Colonic mucosa (tissue), 4 donors: ENCODE data around the gene DCDC2. TPM values are rescaled to one million over a fixed set of nuclear protein-coding genes. Genes with fewer than 3 reads are reported as not detected.
"Not testable (repeated sequence)": the region's sequence is repeated elsewhere in the genome, so short reads cannot be mapped to it uniquely, and the experiment has no call there.

Experiments used
- DNase-seq: peaks from one replicate; pipeline ENCODE4 v3.0.0-alpha.2; 2020
- H3K27ac ChIP-seq: fragments of 200-600 bp; one replicate; pipeline ENCODE4 v1.8.0; 2021
- H3K27me3 ChIP-seq: fragments of 200-600 bp; one replicate; pipeline ENCODE4 v1.8.0; 2021
- H3K36me3 ChIP-seq: fragments of 200-600 bp; one replicate; pipeline ENCODE4 v1.8.0; 2021
- H3K4me1 ChIP-seq: fragments of 200-600 bp; one replicate; pipeline ENCODE4 v1.8.0; 2021; ENCODE audit warnings: mild to moderate bottlenecking
- H3K4me3 ChIP-seq: fragments of 200-600 bp; one replicate; pipeline ENCODE4 v1.8.0; 2021
- H3K9ac ChIP-seq, 2 donors: one replicate each; pipeline ENCODE4 v1.7.0; 2013; ENCODE audit warnings: control low read depth in 2 of 2, low read depth in 2 of 2, low read length in 2 of 2
- H3K9me3 ChIP-seq: fragments of 200-600 bp; one replicate; pipeline ENCODE4 v1.8.0; 2021
- intact Hi-C: fragments of 100-400 bp; cut with DNase I; formaldehyde crosslinking; loops from one replicate; pipeline ENCODE4 v1.14.1; 2022
- total RNA-seq, 2 donors: library from RNA; stranded (reverse); fragmentation: NEBNext Ultra II Directional in 1 of 2; extraction: Animal tissue kit (Norgen Biotek cat#: 25700) in 1 of 2; gene quantifications; one replicate each; pipeline ENCODE4 v1.2.1, GENCODE V29; 2021
- TF ChIP-seq, protein P1 (sequence below): fragments of 200-600 bp; IDR thresholded peaks from one replicate; pipeline ENCODE4 v1.8.0; 2022; ENCODE audit warnings: antibody characterized with exemption, mild to moderate bottlenecking
- donor health status: healthy.
- donor health status: DM: no; HTN: no; CAD: no.
- donor health status: DM: no; HTN: no; CAD: no.

Gene DCDC2
- total RNA-seq, 2 donors from 2014 or later, result 3.3 to 9.4 TPM

DNA sequence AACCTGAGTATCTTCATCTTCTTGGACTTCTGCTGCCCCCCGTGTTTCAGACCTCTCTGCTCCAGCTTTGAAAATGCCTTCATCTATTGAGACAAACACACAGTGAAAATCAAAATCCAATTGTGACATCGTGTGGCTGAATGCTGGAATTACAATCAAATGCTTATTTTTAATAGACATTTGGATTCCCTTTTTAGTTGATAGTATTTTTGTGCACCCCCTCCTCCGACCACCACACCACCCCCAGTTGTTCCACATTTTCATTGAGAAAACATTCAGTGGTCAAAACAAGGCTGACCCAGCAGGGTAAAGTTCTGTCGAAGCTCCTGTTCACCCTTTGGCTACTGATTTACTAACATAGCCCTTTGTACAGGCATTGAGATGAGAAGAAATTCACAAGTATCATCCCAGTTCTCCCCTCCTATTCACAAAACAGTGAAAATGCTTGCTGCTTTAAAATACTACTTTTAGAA lies 152.8 kb downstream of the DCDC2 start:
- Histone ChIP-seq H3K4me3 (no peak overlapping the region), H3K9me3 (no peaks in the 10 kb centered on the region), H3K27me3 (no peaks in the 10 kb centered on the region), H3K9ac (no peak overlapping the region), H3K4me1 (no peaks in the 10 kb centered on the region), H3K27ac (no peak overlapping the region), H3K36me3 (no peaks in the 10 kb centered on the region)
- DNase-seq, result peak; percentile 21
- intact Hi-C loops, result loop anchor here (5.0 kb wide), 1 partner anchor 138 kb away; no protein-coding TSS in a partner anchor
- TF ChIP-seq, protein P1, sequence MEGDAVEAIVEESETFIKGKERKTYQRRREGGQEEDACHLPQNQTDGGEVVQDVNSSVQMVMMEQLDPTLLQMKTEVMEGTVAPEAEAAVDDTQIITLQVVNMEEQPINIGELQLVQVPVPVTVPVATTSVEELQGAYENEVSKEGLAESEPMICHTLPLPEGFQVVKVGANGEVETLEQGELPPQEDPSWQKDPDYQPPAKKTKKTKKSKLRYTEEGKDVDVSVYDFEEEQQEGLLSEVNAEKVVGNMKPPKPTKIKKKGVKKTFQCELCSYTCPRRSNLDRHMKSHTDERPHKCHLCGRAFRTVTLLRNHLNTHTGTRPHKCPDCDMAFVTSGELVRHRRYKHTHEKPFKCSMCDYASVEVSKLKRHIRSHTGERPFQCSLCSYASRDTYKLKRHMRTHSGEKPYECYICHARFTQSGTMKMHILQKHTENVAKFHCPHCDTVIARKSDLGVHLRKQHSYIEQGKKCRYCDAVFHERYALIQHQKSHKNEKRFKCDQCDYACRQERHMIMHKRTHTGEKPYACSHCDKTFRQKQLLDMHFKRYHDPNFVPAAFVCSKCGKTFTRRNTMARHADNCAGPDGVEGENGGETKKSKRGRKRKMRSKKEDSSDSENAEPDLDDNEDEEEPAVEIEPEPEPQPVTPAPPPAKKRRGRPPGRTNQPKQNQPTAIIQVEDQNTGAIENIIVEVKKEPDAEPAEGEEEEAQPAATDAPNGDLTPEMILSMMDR, result peak; percentile 49

DNA sequence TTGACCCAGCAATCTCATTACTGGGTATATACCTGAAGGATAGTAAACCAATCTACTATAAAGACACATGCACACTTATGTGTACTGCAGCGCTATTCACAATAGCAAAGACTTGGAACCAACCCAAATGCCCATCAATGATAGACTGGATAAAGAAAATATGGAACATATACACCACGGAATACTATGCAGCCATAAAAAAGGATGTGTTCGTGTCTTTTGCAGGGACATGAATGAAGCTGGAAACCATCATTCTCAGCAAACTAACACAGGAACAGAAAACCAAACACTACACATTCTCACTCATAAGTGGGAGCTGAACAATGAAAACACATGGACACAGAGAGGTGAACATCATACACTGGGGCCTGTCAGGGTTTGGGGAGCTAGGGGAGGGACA lies 153.7 kb downstream of the DCDC2 start:
- H3K9me3 ChIP-seq, DNase-seq, H3K27ac ChIP-seq, H3K4me1 ChIP-seq, H3K4me3 ChIP-seq, intact Hi-C loops, H3K27me3 ChIP-seq, H3K9ac ChIP-seq, H3K36me3 ChIP-seq: not testable (repeated sequence)

DNA sequence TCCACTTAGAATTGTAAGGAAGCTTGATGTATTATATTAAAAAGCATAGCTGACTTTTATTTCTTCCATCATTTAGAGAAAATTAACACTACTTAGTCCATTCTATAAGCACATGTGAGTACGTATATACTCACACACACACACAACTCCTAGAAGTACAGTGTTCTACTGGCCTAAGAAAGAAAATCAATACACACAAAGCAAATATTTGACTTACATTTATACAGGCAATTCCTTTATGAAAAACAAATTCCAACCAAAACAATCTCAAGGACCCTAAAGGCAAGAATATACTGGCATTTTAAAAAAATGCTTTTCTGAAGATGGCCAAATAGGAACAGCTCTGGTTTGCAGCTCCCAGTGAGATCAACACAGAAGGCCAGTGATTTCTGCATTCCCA lies 160.0 kb downstream of the DCDC2 start:
- Histone ChIP-seq H3K4me1 (peaks cover 4% of the 10 kb centered on the region), H3K27me3 (no peaks in the 10 kb centered on the region), H3K4me3 (no peak overlapping the region), H3K9me3 (no peaks in the 10 kb centered on the region), H3K36me3 (no peaks in the 10 kb centered on the region), H3K27ac (no peak overlapping the region), H3K9ac (no peak overlapping the region)
- no peak for DNase-seq
- TF ChIP-seq, protein P1, result no peak
- intact Hi-C loops, result no loop called here

DNA sequence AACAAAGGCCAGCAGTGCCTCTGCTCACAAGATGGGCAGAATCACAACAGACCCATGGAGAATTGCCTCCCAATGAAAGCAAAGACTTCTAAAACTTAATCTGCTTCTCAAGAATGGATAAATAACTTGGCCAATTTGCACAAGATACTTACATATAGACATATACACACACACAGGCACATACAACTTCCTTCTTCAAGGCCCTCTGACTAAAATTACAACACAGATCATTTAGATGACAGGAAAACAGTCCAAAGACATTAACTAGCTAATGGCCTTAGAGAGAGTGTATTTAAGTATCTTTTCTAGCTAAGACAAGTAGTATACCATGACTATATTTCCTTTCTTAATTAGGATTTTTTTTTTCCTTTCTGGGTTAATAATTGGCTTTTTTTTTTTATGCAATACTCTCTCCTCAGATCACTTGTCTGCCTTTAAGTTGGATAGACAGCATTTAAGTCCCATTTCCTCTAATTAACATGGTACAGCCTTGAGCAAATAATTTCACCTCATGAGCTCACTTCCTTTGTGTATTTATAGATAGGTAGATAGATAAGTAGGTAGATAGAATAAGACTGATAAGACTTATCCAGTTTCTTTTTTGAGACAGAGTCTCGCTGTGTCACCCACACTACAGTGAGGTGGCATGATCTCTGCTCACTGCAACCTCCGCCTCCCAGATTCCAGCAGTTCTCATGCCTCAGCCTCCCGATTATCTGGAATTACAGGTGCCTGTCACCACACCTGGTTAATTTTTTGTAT lies 161.8 kb downstream of the DCDC2 start:
- no peaks in the 10 kb centered on the region for H3K36me3 ChIP-seq
- intact Hi-C loops, result no loop called here
- peaks cover 4% of the 10 kb centered on the region for H3K4me1 ChIP-seq
- H3K9me3 ChIP-seq, result no peaks in the 10 kb centered on the region
- no peaks in the 10 kb centered on the region for H3K27me3 ChIP-seq
- H3K27ac ChIP-seq, result no peak overlapping the region
- TF ChIP-seq, protein P1, result no peak
- no peak overlapping the region for H3K9ac ChIP-seq
- no peak for DNase-seq
- no peak overlapping the region for H3K4me3 ChIP-seq

DNA sequence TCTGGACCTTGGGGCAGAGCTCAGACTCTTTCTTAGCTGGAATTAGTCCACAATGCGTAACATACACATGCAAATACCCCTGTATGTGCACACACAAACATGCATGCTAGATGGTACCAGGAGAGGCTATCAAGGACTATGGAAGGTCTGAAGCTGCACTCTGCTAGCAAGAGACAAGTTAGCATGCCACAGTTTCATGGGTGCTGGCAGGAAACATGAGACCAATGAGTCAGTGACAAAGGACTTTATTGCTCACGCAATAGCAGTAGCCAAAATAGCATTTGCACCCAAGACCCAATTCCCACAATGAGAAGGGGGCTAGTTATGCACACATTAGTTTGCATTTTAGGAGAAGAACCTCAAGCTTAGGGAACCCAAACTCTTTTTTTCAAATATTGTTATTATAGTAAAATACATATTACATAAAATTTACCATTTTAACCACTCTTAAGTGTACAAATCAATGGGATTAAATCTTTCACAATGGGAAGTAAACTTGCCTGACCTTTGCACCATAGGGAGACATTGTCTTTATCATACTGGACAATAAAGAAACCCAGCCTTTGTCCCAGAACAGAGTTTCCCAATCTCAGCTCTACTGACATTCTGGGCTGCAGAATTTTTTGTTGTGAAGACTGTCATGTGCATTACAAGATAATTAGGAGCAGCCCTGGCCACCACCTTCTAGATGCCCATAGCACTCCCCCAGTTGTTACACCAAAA lies 162.7 kb downstream of the DCDC2 start:
- Histone ChIP-seq H3K4me3 (no peak overlapping the region), H3K9ac (no peak overlapping the region), H3K27ac (no peak overlapping the region), H3K27me3 (no peaks in the 10 kb centered on the region), H3K36me3 (no peaks in the 10 kb centered on the region), H3K4me1 (peaks cover 4% of the 10 kb centered on the region), H3K9me3 (no peaks in the 10 kb centered on the region)
- TF ChIP-seq, protein P1, result no peak
- intact Hi-C loops, result no loop called here
- DNase-seq, result no peak

DNA sequence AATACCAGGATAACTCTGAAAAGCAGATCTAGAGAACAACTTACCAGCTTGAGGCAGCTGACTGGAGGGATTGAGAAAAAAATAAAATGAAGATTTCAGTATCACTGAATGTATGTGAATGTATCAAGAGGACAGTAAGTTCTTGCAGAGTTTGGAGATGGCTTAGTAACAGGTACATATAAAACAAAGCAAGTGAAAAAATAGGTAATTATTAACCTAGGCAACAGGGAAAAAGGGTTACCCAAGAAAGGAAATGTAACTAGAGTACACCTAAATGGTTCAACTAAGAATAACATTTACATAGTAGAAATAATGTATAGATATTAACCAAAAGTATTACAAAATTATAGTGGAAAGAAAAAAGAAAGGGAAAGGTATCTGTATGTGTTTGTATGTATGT lies 164.5 kb downstream of the DCDC2 start:
- Histone ChIP-seq H3K36me3 (no peaks in the 10 kb centered on the region), H3K4me1 (peaks cover 4% of the 10 kb centered on the region), H3K27ac (no peak overlapping the region), H3K9me3 (no peaks in the 10 kb centered on the region), H3K9ac (no peak overlapping the region), H3K27me3 (no peaks in the 10 kb centered on the region), H3K4me3 (no peak overlapping the region)
- TF ChIP-seq, protein P1, result no peak
- intact Hi-C loops, result no loop called here
- no peak for DNase-seq
